Astrocyte (in vitro differentiated cells and primary cell): ENCODE data around the gene MRRF.

Experiments
- CTCF ChIP-seq: IDR thresholded peaks from 2 replicates; pipeline ENCODE4 v1.5.1; 2011; ENCODE audit warnings: low read depth, mild to moderate bottlenecking, inconsistent platforms, low read length, moderate library complexity; ENCODE audit not compliant: insufficient read depth
- EZH2 ChIP-seq: IDR thresholded peaks from 2 replicates; pipeline ENCODE4 v1.6.1; 2012; ENCODE audit warnings: mild to moderate bottlenecking, low read length, inconsistent platforms; ENCODE audit not compliant: insufficient read depth

DNA sequence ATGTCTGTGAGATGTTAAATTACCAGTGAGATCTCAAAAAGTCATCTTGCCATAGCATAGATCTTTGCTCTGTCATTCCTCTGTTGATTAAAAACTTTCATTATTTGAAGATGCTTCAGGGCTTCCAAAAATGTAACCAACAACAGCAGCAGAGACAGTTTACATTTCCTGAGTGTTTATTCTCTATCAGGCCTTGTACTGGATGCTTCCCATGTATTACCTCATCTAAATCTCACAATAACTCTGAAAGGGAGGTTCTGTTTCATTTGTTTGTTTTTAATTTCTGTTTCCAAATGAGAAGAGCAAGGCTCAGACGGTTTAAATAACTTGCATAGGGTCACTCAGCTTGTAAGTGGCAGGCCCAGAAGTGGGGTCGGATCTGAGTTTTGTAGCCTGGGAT, 45.2 kb downstream of the MRRF start:
- TF ChIP-seq CTCF = no peak
- TF ChIP-seq EZH2 = no peak
